Measurements from ENCODE around the gene DVL3. TPM values are rescaled to one million over a fixed set of nuclear protein-coding genes. Genes with fewer than 3 reads are reported as not detected.

Gene DVL3
- polyA plus RNA-seq, 1 donor (not counting 4 experiments of a cell fraction or from before 2014, with no cell fraction given) = 18.5 TPM

DNA sequence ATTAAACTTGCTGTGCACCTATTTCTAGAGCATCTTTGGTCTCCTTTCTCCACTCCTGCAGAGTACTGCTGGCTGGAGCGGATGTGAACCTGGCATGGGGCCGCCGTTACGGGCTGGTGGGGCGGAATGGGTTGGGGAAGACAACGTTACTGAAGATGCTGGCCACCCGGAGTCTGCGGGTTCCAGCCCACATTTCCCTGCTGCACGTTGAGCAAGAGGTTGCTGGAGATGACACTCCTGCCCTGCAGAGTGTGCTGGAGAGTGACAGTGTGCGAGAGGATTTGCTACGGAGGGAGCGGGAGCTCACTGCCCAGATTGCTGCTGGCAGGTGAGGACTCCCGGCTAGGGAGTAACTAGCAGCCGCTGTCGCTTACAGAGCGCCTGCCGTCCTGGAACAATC lies 32.9 kb downstream of the DVL3 start:
- dilution Hi-C loops (cut with MboI; ENCODE audit: extremely low pct_ligation_motif_present, low sequenced_read_pairs) = no loop called here
- peaks cover 34 to 47% of the 10 kb centered on the region in 2 experiments for H3K36me3 ChIP-seq (ENCODE audit: control insufficient read depth in 2 of 2, extremely low read depth in 1 of 2, insufficient read depth in 2 of 2, low read length in 2 of 2)
- H3K4me2 ChIP-seq (ENCODE audit: control insufficient read depth, extremely low read depth, insufficient read depth, low read depth, low read length) = no peak overlapping the region

DNA sequence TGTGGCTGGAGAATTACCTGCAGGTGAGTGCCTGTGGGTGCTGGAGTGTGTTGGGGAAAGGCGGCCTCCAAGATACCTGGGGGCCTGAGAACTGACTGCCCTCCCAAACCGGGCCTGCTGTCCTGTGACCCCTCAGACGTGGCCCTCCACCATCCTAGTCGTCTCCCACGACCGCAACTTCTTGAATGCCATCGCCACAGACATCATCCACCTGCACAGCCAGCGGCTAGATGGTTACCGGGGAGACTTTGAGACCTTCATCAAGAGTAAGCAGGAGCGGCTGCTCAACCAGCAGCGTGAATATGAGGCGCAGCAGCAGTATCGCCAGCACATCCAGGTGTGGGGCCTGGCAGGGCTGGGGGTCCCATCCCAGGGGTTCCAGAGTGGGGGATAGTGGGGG lies 34.2 kb downstream of the DVL3 start:
- peaks cover 39% of the 10 kb centered on the region for H3K79me2 ChIP-seq (ENCODE audit: control insufficient read depth, insufficient read depth, low read length)
- no peak for FAIRE-seq
- TF ChIP-seq, protein P1, sequence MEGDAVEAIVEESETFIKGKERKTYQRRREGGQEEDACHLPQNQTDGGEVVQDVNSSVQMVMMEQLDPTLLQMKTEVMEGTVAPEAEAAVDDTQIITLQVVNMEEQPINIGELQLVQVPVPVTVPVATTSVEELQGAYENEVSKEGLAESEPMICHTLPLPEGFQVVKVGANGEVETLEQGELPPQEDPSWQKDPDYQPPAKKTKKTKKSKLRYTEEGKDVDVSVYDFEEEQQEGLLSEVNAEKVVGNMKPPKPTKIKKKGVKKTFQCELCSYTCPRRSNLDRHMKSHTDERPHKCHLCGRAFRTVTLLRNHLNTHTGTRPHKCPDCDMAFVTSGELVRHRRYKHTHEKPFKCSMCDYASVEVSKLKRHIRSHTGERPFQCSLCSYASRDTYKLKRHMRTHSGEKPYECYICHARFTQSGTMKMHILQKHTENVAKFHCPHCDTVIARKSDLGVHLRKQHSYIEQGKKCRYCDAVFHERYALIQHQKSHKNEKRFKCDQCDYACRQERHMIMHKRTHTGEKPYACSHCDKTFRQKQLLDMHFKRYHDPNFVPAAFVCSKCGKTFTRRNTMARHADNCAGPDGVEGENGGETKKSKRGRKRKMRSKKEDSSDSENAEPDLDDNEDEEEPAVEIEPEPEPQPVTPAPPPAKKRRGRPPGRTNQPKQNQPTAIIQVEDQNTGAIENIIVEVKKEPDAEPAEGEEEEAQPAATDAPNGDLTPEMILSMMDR (optimal IDR thresholded peaks at IDR 0.05 in 1 of 3, IDR thresholded peaks at IDR 0.05 in 1 of 3, conservative IDR thresholded peaks at IDR 0.05 in 1 of 3; ENCODE audit: extremely low read depth in 1 of 3, insufficient read depth in 2 of 3, low read length in 3 of 3) = no peak
- no peak for TF ChIP-seq EZH2 (IDR thresholded peaks at IDR 0.05; ENCODE audit: low read length)

More for the DNA sequence above, 32.9 kb downstream of the DVL3 start:
- Histone ChIP-seq H3K9ac (ENCODE audit: control insufficient read depth, extremely low read depth, insufficient read depth, low read length) (no peak overlapping the region), H2AFZ (ENCODE audit: control insufficient read depth, low read length) (no peak overlapping the region), H4K20me1 (ENCODE audit: control insufficient read depth, extremely low read depth, insufficient read depth, low read length) (no peaks in the 10 kb centered on the region), H3K9me3 (ENCODE audit: control insufficient read depth, low read depth, low read length) (no peaks in the 10 kb centered on the region), H3K4me3 (ENCODE audit: control insufficient read depth in 2 of 3, extremely low read depth in 1 of 3, insufficient read depth in 2 of 3, low read depth in 1 of 3, low read length in 3 of 3) (no peak overlapping the region), H3K9me1 (ENCODE audit: control insufficient read depth, extremely low read depth, insufficient read depth, low read length) (no peaks in the 10 kb centered on the region), H3K79me2 (ENCODE audit: control insufficient read depth, insufficient read depth, low read length) (peaks cover 39% of the 10 kb centered on the region), H3K27me3 (ENCODE audit: control insufficient read depth, extremely low read depth, insufficient read depth, low read length) (no peaks in the 10 kb centered on the region), H3K27ac (ENCODE audit: control insufficient read depth, insufficient read depth, low read length) (no peak overlapping the region), H3K4me1 (ENCODE audit: control insufficient read depth, extremely low read depth, insufficient read depth, low read length) (peaks cover 15% of the 10 kb centered on the region)
- no peak for DNase-seq (ENCODE audit: low read depth, low spot score)
- no peak for FAIRE-seq
- TF ChIP-seq EZH2 (IDR thresholded peaks at IDR 0.05; ENCODE audit: low read length) = no peak
- TF ChIP-seq, protein P1 (optimal IDR thresholded peaks at IDR 0.05 in 1 of 3, IDR thresholded peaks at IDR 0.05 in 1 of 3, conservative IDR thresholded peaks at IDR 0.05 in 1 of 3; ENCODE audit: extremely low read depth in 1 of 3, insufficient read depth in 2 of 3, low read length in 3 of 3) = no peak

More for the DNA sequence above, 34.2 kb downstream of the DVL3 start:
- no peak overlapping the region for H3K9ac ChIP-seq (ENCODE audit: control insufficient read depth, extremely low read depth, insufficient read depth, low read length)
- H3K9me1 ChIP-seq (ENCODE audit: control insufficient read depth, extremely low read depth, insufficient read depth, low read length) = no peaks in the 10 kb centered on the region
- dilution Hi-C loops (cut with MboI; ENCODE audit: extremely low pct_ligation_motif_present, low sequenced_read_pairs) = no loop called here
- DNase-seq (ENCODE audit: low read depth, low spot score) = no peak
- H2AFZ ChIP-seq (ENCODE audit: control insufficient read depth, low read length) = no peak overlapping the region
- no peak overlapping the region for H3K4me3 ChIP-seq (ENCODE audit: control insufficient read depth in 2 of 3, extremely low read depth in 1 of 3, insufficient read depth in 2 of 3, low read depth in 1 of 3, low read length in 3 of 3)
- peaks cover 15% of the 10 kb centered on the region for H3K4me1 ChIP-seq (ENCODE audit: control insufficient read depth, extremely low read depth, insufficient read depth, low read length)
- H4K20me1 ChIP-seq (ENCODE audit: control insufficient read depth, extremely low read depth, insufficient read depth, low read length) = no peaks in the 10 kb centered on the region
- H3K27me3 ChIP-seq (ENCODE audit: control insufficient read depth, extremely low read depth, insufficient read depth, low read length) = no peaks in the 10 kb centered on the region
- H3K36me3 ChIP-seq (ENCODE audit: control insufficient read depth in 2 of 2, extremely low read depth in 1 of 2, insufficient read depth in 2 of 2, low read length in 2 of 2) = peaks cover 30 to 49% of the 10 kb centered on the region in 2 experiments
- no peak overlapping the region for H3K4me2 ChIP-seq (ENCODE audit: control insufficient read depth, extremely low read depth, insufficient read depth, low read depth, low read length)
- H3K9me3 ChIP-seq (ENCODE audit: control insufficient read depth, low read depth, low read length) = no peaks in the 10 kb centered on the region
- no peak overlapping the region for H3K27ac ChIP-seq (ENCODE audit: control insufficient read depth, insufficient read depth, low read length)
